Coronary artery (tissue), 2 donors: ENCODE data around the gene PDS5A.
"Not testable (repeated sequence)": the region's sequence is repeated elsewhere in the genome, so short reads cannot be mapped to it uniquely, and the experiment has no call there.

Experiments
- DNase-seq: peaks from one replicate; pipeline ENCODE4 v3.0.0-alpha.2; 2017; ENCODE audit warnings: low spot score
- H3K27ac ChIP-seq, 2 donors: fragments of 200-600 bp; sonication (generic); one replicate each; pipeline ENCODE4 v1.5.1; 2016 to 2019
- H3K4me3 ChIP-seq: fragments of 200-600 bp; sonication (generic); 2 replicates; pipeline ENCODE4 v1.5.1; 2016; ENCODE audit warnings: mild to moderate bottlenecking, moderate library complexity
- CTCF ChIP-seq: fragments of 200-600 bp; sonication (generic); IDR thresholded peaks from one replicate; pipeline ENCODE4 v1.5.1; 2019; ENCODE audit warnings: antibody characterized with exemption

The PDS5A gene

GRCh38 chr4:39950861-39951481 lies 26.7 kb downstream of the PDS5A start:
- no peak for DNase-seq
- Histone ChIP-seq H3K27ac (no peak overlapping the region), H3K4me3 (no peak overlapping the region)
- TF ChIP-seq CTCF: no peak

- H3K27ac ChIP-seq: no peak overlapping the region
- H3K4me3 ChIP-seq: no peak overlapping the region
- no peak for DNase-seq
- no peak for TF ChIP-seq CTCF
These were observed 29.7 kb downstream of the PDS5A start for GRCh38 chr4:39947963-39948362.

GRCh38 chr4:39947417-39947816 lies 30.3 kb downstream of the PDS5A start:
- Histone ChIP-seq H3K27ac (no peak overlapping the region), H3K4me3 (no peak overlapping the region)
- no peak for TF ChIP-seq CTCF
- no peak for DNase-seq

- not testable (repeated sequence) for H3K4me3 ChIP-seq, H3K27ac ChIP-seq, DNase-seq
These were observed 33.5 kb downstream of the PDS5A start for GRCh38 chr4:39944245-39944644.

GRCh38 chr4:39942507-39942906 lies 35.2 kb downstream of the PDS5A start:
- Histone ChIP-seq H3K4me3 (no peak overlapping the region), H3K27ac (no peak overlapping the region)
- no peak for TF ChIP-seq CTCF
- DNase-seq: no peak

GRCh38 chr4:39941682-39942217 lies 36.0 kb downstream of the PDS5A start:
- no peak overlapping the region for H3K27ac ChIP-seq
- no peak for DNase-seq
- TF ChIP-seq CTCF: no peak
- no peak overlapping the region for H3K4me3 ChIP-seq

- no peak for TF ChIP-seq CTCF
- no peak overlapping the region for H3K27ac ChIP-seq
- H3K4me3 ChIP-seq: no peak overlapping the region
- DNase-seq: no peak
These were observed 39.9 kb downstream of the PDS5A start for GRCh38 chr4:39937683-39938268.
